IMR-90 (cell line): ENCODE results near the gene LLCFC1.

Source experiments
- CEBPB ChIP-seq: IDR thresholded peaks from 2 replicates; pipeline ENCODE4 v1.6.1; 2012; ENCODE audit warnings: low read depth, low read length, improper control_type of control experiment
- MAFK ChIP-seq: IDR thresholded peaks from 2 replicates; pipeline ENCODE4 v1.6.1; 2012; ENCODE audit warnings: low read depth, low read length, improper control_type of control experiment
- POLR2A ChIP-seq: IDR thresholded peaks from 2 replicates; pipeline ENCODE4 v1.6.1; 2012; ENCODE audit warnings: mild to moderate bottlenecking, low read depth, low read length
- RCOR1 ChIP-seq: IDR thresholded peaks from 2 replicates; pipeline ENCODE4 v1.6.1; 2012; ENCODE audit warnings: mild to moderate bottlenecking, low read length, improper control_type of control experiment; ENCODE audit not compliant: insufficient replicate concordance
- TF ChIP-seq, protein P1 (sequence below): conservative IDR thresholded peaks from 2 replicates; pipeline ENCODE4 v1.5.1; 2012; ENCODE audit warnings: mild to moderate bottlenecking, low read depth, low read length, improper control_type of control experiment
- TF ChIP-seq, protein P2 (sequence below): fragments of 150-350 bp; IDR thresholded peaks from 2 replicates; pipeline ENCODE4 v1.6.1; 2016; ENCODE audit warnings: low read depth, mild to moderate bottlenecking, low read length, moderate library complexity, borderline replicate concordance

DNA sequence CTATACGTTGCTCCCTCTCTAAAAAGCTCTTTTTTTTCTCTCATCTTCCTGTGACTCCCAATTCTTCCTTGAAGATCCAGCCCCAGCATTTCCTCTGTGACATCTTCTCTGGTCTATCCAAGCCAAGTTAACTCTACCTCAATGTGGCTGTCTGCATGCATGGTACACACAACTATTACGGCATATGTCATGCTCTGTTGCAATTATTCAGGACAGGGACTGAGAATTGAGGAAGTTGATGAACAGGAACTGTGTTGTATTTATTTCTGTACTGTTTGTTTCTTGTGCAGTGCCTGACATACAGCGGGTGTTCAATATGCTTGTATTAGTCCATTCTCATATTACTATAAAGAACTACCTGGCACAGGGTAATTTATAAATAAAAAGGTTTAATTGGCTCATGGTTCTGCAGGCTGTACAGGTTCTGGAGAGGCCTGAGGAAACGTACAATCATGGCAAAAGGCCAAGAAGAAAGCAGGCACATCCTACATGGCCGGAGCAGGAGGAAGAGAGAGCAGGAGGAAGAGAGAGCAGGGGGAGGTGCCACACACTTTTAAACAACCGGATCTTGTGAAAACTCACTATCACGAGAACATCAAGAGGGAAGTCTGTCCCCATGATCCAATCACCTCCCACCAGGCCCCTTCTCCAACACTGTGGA lies 12.1 kb upstream of the LLCFC1 start:
- no peak for TF ChIP-seq MAFK
- TF ChIP-seq, protein P1, sequence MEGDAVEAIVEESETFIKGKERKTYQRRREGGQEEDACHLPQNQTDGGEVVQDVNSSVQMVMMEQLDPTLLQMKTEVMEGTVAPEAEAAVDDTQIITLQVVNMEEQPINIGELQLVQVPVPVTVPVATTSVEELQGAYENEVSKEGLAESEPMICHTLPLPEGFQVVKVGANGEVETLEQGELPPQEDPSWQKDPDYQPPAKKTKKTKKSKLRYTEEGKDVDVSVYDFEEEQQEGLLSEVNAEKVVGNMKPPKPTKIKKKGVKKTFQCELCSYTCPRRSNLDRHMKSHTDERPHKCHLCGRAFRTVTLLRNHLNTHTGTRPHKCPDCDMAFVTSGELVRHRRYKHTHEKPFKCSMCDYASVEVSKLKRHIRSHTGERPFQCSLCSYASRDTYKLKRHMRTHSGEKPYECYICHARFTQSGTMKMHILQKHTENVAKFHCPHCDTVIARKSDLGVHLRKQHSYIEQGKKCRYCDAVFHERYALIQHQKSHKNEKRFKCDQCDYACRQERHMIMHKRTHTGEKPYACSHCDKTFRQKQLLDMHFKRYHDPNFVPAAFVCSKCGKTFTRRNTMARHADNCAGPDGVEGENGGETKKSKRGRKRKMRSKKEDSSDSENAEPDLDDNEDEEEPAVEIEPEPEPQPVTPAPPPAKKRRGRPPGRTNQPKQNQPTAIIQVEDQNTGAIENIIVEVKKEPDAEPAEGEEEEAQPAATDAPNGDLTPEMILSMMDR, result no peak
- TF ChIP-seq CEBPB, result no peak
- no peak for TF ChIP-seq RCOR1
- no peak for TF ChIP-seq POLR2A
- TF ChIP-seq, protein P2, sequence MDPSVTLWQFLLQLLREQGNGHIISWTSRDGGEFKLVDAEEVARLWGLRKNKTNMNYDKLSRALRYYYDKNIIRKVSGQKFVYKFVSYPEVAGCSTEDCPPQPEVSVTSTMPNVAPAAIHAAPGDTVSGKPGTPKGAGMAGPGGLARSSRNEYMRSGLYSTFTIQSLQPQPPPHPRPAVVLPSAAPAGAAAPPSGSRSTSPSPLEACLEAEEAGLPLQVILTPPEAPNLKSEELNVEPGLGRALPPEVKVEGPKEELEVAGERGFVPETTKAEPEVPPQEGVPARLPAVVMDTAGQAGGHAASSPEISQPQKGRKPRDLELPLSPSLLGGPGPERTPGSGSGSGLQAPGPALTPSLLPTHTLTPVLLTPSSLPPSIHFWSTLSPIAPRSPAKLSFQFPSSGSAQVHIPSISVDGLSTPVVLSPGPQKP, result no peak
